Aorta (tissue), 5 donors: ENCODE measurements around the gene MYBPH. TPM values are rescaled to one million over a fixed set of nuclear protein-coding genes. Genes with fewer than 3 reads are reported as not detected.

Experiments used
- ATAC-seq: fragments of 200-7000 bp; cut with Tn5 transposase; one replicate; pipeline ENCODE4 v1.9.1; 2022; ENCODE audit warnings: moderate library complexity; ENCODE audit not compliant: low FRiP score
- DNase-seq, 2 donors: peaks; one replicate each; pipeline ENCODE4 v3.0.0-alpha.2; 2020
- H3K27ac ChIP-seq, 2 donors: one replicate each; pipeline ENCODE4 v1.5.1; 2013; ENCODE audit warnings: low read length in 2 of 2, mild to moderate bottlenecking in 2 of 2, moderate library complexity in 2 of 2, control low read depth in 1 of 2, inconsistent platforms in 1 of 2, low read depth in 1 of 2
- H3K27me3 ChIP-seq, 2 donors: one replicate each; pipeline ENCODE4 v1.6.1; 2013; ENCODE audit warnings: control low read depth in 1 of 2, low read length in 1 of 2, mild to moderate bottlenecking in 1 of 2, moderate library complexity in 1 of 2; ENCODE audit not compliant: insufficient read depth in 2 of 2, control insufficient read depth in 1 of 2
- H3K36me3 ChIP-seq, 2 donors: one replicate each; pipeline ENCODE4 v1.6.1; 2013; ENCODE audit warnings: control low read depth in 1 of 2, low read length in 1 of 2, mild to moderate bottlenecking in 1 of 2; ENCODE audit not compliant: insufficient read depth in 2 of 2, control insufficient read depth in 1 of 2
- H3K4me1 ChIP-seq, 2 donors: one replicate each; pipeline ENCODE4 v1.6.1; 2013; ENCODE audit warnings: low read length in 2 of 2, control low read depth in 1 of 2, mild to moderate bottlenecking in 1 of 2, moderate library complexity in 1 of 2; ENCODE audit not compliant: insufficient read depth in 2 of 2, control insufficient read depth in 1 of 2
- H3K4me3 ChIP-seq, 2 donors: one replicate each; pipeline ENCODE4 v1.5.1; 2013; ENCODE audit warnings: low read length in 2 of 2, control low read depth in 1 of 2, mild to moderate bottlenecking in 1 of 2
- H3K9me3 ChIP-seq: one replicate; pipeline ENCODE4 v1.6.1; 2013; ENCODE audit warnings: mild to moderate bottlenecking, low read length; ENCODE audit not compliant: control insufficient read depth
- WGBS, 2 donors: extraction: QIAGEN DNeasy Blood & Tissue Kit; methylation state at CpG; one replicate each; pipeline ENCODE4 v1.1.7; 2013; 5-methylcytosine and 5-hydroxymethylcytosine counted together
- intact Hi-C, 2 donors: fragments of 100-400 bp; cut with DNase I; formaldehyde crosslinking; loops; one replicate each; pipeline versions ENCODE4 v1.14.2 to v1.15.0; 2022
- polyA plus RNA-seq, 2 donors: library from polyadenylated mRNA; stranded (reverse); fragments of 200-250 nt; gene quantifications; one replicate each; pipeline ENCODE4 v1.2.3, GENCODE V29; 2013
- total RNA-seq, 2 donors: library from RNA; stranded (reverse); fragmentation: NEBNext Ultra II Directional; extraction: Animal tissue kit (Norgen Biotek cat#: 25700); gene quantifications; one replicate each; pipeline ENCODE4 v1.2.1, GENCODE V29; 2021
- donor health status: healthy with polysubstance abuse.
- donor health status: Bipolar disorder and iron deficiency.
- donor health status: DM: no; HTN: no; CAD: no.
- donor health status: DM: no; HTN: no; CAD: no.
- donor health status: DM: yes; HTN: yes; CAD: no.

Gene MYBPH
- total and polyA plus RNA-seq, 4 donors = not detected

- Histone ChIP-seq H3K4me3 (no peak overlapping the region), H3K27ac (no peak overlapping the region), H3K4me1 (no peaks in the 10 kb centered on the region), H3K9me3 (no peaks in the 10 kb centered on the region), H3K36me3 (no peaks in the 10 kb centered on the region), H3K27me3 (no peaks in the 10 kb centered on the region)
- DNase-seq = no peak
- 94 to 97% methylated on average over 13 of the region's 13 CpGs for WGBS, 2 donors
- intact Hi-C loops = no loop called here
- ATAC-seq = no peak
These were observed 30.1 kb downstream of the MYBPH start for GRCh38 chr1:203145321-203146041.

- Histone ChIP-seq H3K9me3 (no peaks in the 10 kb centered on the region), H3K27ac (no peak overlapping the region), H3K36me3 (no peaks in the 10 kb centered on the region), H3K4me1 (no peaks in the 10 kb centered on the region), H3K4me3 (no peak overlapping the region), H3K27me3 (no peaks in the 10 kb centered on the region)
- peak in 1 of 2 donors; percentile 17 for DNase-seq
- intact Hi-C loops = no loop called here
- 84% methylated on average over 6 of the region's 6 CpGs for WGBS, 2 donors
- ATAC-seq = no peak
These were observed 31.0 kb downstream of the MYBPH start for GRCh38 chr1:203144661-203145060.

GRCh38 chr1:203143641-203144040 is 32.0 kb downstream of the MYBPH start:
- H3K9me3 ChIP-seq = no peaks in the 10 kb centered on the region
- H3K4me3 ChIP-seq = no peak overlapping the region
- peak in 1 of 2 donors; percentile 68 for DNase-seq
- ATAC-seq = no peak
- no peaks in the 10 kb centered on the region for H3K4me1 ChIP-seq
- H3K27ac ChIP-seq = no peak overlapping the region
- intact Hi-C loops = no loop called here
- no peaks in the 10 kb centered on the region for H3K27me3 ChIP-seq
- H3K36me3 ChIP-seq = no peaks in the 10 kb centered on the region
- WGBS, 2 donors = 77 to 83% methylated on average over 11 of the region's 11 CpGs

GRCh38 chr1:203142684-203143408 is 32.8 kb downstream of the MYBPH start:
- WGBS, 2 donors = 85 to 90% methylated on average over 5 of the region's 5 CpGs
- H3K4me3 ChIP-seq = no peak overlapping the region
- no peak overlapping the region for H3K27ac ChIP-seq

GRCh38 chr1:203142124-203142523 is 33.5 kb downstream of the MYBPH start:
- Histone ChIP-seq H3K27ac (no peak overlapping the region), H3K4me3 (no peak overlapping the region), H3K27me3 (no peaks in the 10 kb centered on the region), H3K36me3 (no peaks in the 10 kb centered on the region), H3K4me1 (no peaks in the 10 kb centered on the region), H3K9me3 (no peaks in the 10 kb centered on the region)
- intact Hi-C loops = no loop called here
- DNase-seq = peak in 1 of 2 donors; percentile 20
- WGBS, 2 donors = 93% methylated on average over 6 of the region's 6 CpGs
- no peak for ATAC-seq

More at GRCh38 chr1:203142684-203143408, 32.8 kb downstream of the MYBPH start:
- H3K4me1 ChIP-seq = no peaks in the 10 kb centered on the region
- no peaks in the 10 kb centered on the region for H3K36me3 ChIP-seq
- intact Hi-C loops = no loop called here
- ATAC-seq (no peak), DNase-seq (peak in 1 of 2 donors; percentile 45)
- H3K9me3 ChIP-seq = no peaks in the 10 kb centered on the region
- no peaks in the 10 kb centered on the region for H3K27me3 ChIP-seq

GRCh38 chr1:203140743-203141520 is 34.7 kb downstream of the MYBPH start:
- H3K9me3 ChIP-seq = no peaks in the 10 kb centered on the region
- H3K4me1 ChIP-seq = no peaks in the 10 kb centered on the region
- ATAC-seq (no peak), DNase-seq (peak in 1 of 2 donors; percentile 51)
- H3K27me3 ChIP-seq = no peaks in the 10 kb centered on the region
- no peaks in the 10 kb centered on the region for H3K36me3 ChIP-seq
- 66 to 69% methylated on average over 5 of the region's 5 CpGs for WGBS, 2 donors
- no peak overlapping the region for H3K4me3 ChIP-seq
- intact Hi-C loops = no loop called here
- no peak overlapping the region for H3K27ac ChIP-seq

GRCh38 chr1:203139976-203140475 is 35.6 kb downstream of the MYBPH start:
- Histone ChIP-seq H3K27ac (no peak overlapping the region), H3K9me3 (no peaks in the 10 kb centered on the region), H3K4me1 (no peaks in the 10 kb centered on the region), H3K36me3 (no peaks in the 10 kb centered on the region), H3K27me3 (no peaks in the 10 kb centered on the region), H3K4me3 (no peak overlapping the region)
- DNase-seq = peak in 1 of 2 donors; percentile 10
- 86 to 89% methylated on average over 8 of the region's 8 CpGs for WGBS, 2 donors
- intact Hi-C loops = no loop called here
- no peak for ATAC-seq

GRCh38 chr1:203138066-203138465 is 37.6 kb downstream of the MYBPH start:
- H3K4me3 ChIP-seq = no peak overlapping the region
- intact Hi-C loops = no loop called here
- no peaks in the 10 kb centered on the region for H3K4me1 ChIP-seq
- 92 to 96% methylated on average over 3 of the region's 3 CpGs for WGBS, 2 donors
- H3K27ac ChIP-seq = no peak overlapping the region
- no peak for ATAC-seq
- no peaks in the 10 kb centered on the region for H3K36me3 ChIP-seq
- H3K27me3 ChIP-seq = no peaks in the 10 kb centered on the region
- peak in 1 of 2 donors; percentile 2 for DNase-seq
- no peaks in the 10 kb centered on the region for H3K9me3 ChIP-seq
